ENCODE data around the gene LUZP2.

LUZP2 gene

GRCh38 chr11:24496736-24497725 is at the start of gene LUZP2:
Gene LUZP2 (plus strand): TSS chr11:24497053.
- no peak for DNase-seq (ENCODE audit: low read depth)

DNA sequence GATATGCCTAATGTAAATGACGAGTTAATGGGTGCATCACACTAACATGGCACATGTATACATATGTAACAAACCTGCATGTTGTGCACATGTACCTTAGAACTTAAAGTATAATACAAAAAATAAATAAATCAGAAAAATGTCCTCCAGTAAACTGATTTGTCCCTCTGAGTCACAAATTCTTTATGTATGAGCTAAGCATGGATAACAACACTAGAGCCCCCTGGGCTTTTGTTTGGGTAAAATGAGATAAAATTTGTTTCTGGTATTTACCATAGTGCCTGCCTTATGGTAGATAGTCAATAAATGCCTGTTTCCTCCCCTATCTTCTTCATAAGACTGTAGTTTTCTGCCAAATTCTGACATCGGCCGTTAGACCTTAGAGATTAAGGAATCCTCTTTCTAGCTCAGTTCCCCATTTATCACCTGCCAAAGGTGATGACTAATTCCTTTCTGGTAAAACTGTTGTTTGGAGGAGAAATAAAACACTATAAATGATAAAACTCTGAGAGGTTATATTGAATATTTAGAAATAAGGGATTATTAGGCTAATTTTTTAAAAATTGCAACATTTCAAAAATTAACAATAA is 43.6 kb upstream of the LUZP2 start:
- DNase-seq (ENCODE audit: low read depth): no peak

DNA sequence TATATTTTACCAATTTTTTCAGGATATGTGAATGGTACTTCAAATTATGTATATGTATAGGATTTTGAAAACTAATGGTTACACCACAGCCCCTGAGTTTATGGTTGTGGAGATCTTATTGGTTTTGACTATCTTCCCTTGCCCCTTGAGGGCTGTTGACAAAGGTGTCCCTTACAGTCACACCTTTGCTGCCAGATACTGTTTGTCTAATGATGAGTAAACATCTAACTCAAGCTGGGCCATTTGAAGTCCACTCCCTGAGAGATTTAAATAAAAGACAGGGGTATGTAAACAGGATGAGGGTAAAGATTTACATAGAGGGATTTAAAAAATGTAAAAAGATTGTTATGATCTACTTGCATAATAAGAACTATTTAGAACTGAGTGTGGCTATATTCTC is 38.9 kb upstream of the LUZP2 start:
- DNase-seq (ENCODE audit: low read depth): no peak

- DNase-seq (ENCODE audit: low read depth): no peak
Measured at GRCh38 chr11:24470431-24470830, 26.4 kb upstream of the LUZP2 start.

DNA sequence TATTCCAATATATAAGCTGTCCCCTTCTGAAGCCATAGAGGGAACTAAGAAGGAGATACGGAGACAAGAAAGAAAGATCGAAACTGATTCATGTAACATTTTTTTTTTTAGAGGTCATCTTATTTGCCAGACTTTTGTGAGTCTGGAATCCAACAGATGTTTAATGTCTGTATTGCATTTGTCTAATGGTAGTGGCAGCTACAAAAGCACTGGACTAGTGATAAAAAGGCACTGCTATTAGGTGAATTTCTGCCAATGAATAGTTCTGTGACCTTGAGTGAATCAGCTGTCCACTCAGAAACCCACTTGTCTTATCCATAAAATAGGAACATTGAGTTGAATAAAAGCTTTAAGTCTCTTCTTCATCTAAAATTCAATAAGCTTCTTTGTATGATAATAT is 25.8 kb upstream of the LUZP2 start:
- no peak for DNase-seq (ENCODE audit: low read depth)

- no peak for DNase-seq (ENCODE audit: low read depth)
Measured at GRCh38 chr11:24478718-24479117, 18.1 kb upstream of the LUZP2 start.

DNA sequence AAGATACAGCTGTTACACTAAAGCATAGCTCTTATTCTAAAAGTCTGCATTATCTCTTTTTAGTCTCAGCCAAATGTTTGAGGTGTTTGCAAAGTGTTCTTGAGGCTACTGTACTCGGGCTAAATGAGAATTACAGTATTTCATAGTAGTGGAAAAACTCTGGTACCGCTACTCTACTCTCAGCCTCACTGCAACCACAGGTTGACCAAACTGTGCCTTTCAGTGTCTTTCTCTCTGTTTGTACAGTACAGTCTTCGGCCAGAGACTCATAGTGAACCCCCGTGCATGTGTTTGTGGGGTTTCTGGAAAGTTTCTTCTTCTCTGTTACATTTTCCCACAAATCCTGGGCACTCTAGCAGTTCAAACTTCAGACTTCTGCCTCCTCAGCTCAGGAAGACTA is 7.4 kb upstream of the LUZP2 start:
- no peak for DNase-seq (ENCODE audit: low read depth)

GRCh38 chr11:24496386-24496735 is 492 bp upstream of the LUZP2 start:
- DNase-seq (ENCODE audit: low read depth): no peak

- DNase-seq (ENCODE audit: low read depth): no peak
Measured at GRCh38 chr11:24497831-24498230, 978 bp downstream of the LUZP2 start.

GRCh38 chr11:24502425-24502824 is 5.6 kb downstream of the LUZP2 start:
- DNase-seq (ENCODE audit: low read depth): no peak

DNA sequence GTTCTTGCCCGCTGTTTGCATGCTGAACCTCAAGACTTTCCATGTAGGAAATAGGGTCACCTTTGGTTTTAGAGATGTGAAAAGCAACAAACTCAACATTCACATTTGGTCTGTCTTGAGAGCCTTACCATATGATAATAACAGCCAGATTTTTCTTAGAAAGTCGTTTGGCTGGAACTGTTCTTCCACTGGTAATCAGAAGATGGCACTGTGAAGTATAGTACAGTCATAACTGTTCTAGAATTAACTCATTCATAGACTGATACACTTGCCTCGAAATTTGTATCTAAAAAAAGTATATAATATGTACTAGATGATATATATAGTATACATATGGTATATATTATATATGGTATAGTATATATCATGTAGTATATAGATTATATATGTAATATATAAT is 12.3 kb downstream of the LUZP2 start:
- no peak for DNase-seq (ENCODE audit: low read depth)

GRCh38 chr11:24511511-24511910 is 14.7 kb downstream of the LUZP2 start:
- no peak for DNase-seq (ENCODE audit: low read depth)

- DNase-seq (ENCODE audit: low read depth): no peak
Measured at GRCh38 chr11:24513479-24514218, 16.8 kb downstream of the LUZP2 start.

DNA sequence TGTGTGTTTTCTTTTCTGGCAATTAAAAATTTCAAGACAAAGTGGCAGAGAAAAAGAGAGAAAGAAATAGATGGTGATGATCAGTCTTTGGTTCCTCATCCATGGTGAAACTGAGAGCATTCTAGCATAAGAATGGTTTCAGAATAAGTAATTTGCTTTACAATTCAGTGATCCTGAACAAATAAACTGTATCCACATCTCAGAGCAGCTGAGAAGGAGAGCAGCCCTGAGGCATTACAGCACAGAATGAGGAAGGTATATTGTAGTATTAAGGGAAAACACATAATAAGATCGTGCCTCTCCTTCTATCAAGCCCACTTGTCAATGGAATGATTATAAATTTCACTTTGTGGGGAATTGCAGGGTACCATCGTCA is 17.4 kb downstream of the LUZP2 start:
- DNase-seq (ENCODE audit: low read depth): no peak

- DNase-seq (ENCODE audit: low read depth): no peak
Measured at GRCh38 chr11:24515632-24516031, 18.8 kb downstream of the LUZP2 start.

DNA sequence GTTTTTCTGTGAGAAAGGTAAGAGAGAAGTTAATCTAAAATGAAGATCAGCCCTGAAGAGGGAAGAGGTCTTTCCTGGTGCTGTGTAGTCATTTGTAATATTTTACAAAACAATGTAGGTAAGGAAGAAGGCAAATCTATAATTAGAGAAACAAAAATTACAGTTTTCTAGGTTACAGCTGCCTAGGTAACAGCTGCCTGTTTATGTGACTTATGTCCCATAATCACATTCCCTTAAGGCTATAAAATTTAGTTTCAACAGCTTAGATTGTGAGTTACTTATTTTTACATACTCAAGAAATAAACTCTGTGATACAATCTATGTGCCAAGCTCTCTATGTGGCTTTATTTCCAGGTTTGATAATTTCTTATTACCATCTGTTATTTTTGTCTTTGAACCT is 19.8 kb downstream of the LUZP2 start:
- no peak for DNase-seq (ENCODE audit: low read depth)

DNA sequence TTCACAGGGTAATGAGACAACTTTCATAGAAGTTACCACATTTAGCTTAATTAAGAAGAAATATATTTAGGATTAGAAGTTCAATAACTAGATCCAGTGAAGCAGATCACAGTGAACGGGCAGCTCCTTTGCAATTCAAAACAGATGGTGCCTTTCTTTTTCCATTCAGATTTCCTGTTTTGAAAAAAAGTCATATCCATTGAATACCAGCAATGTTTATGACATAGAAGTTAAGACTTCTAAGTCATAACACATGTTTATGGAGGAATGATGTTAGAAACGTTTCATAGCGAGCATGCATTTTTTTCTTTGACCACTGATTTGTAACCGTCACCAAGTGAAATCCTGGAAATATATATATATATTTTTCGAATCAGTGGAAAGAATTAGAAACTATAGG is 24.7 kb downstream of the LUZP2 start:
- no peak for DNase-seq (ENCODE audit: low read depth)

DNA sequence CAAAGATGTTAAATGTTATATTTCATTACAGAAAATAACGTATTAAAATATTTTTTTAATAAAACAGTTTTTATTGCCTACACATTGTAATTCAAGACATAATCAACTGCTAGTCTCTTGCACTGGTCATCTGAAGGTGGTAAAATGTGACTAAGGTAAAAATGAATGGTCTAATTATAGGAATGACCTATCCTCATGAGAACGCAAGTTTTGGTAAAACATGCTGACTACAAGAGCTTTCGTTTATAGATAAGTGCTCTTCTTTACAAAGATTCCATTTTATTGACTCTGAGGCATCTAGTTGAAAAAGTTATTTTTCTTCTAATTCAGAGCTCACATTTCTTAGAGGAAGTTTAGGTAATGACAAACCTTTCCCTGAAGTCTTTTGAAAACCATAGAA is 27.3 kb downstream of the LUZP2 start:
- no peak for DNase-seq (ENCODE audit: low read depth)

DNA sequence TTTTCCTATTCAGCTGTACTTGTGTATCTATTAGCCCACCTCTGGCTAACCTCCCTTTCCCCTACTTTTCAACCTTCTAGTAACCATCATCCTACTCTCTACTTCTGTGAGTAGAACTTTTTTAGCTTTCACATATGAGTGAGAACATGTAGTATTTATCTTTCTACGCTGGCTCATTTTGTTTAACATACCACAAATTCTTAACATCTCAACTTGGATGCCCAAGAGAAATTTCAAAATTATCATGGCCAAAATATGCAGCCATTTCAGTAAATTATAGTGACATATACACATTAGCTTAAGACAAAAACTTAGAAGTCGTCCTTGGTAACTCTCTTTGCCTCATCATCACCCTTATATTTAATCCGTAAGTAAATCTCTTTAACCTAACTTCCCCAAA is 34.7 kb downstream of the LUZP2 start:
- no peak for DNase-seq (ENCODE audit: low read depth)

- DNase-seq (ENCODE audit: low read depth): no peak
Measured at GRCh38 chr11:24543771-24544170, 46.9 kb downstream of the LUZP2 start.

GRCh38 chr11:24556693-24557092 is 59.8 kb downstream of the LUZP2 start:
- no peak for DNase-seq (ENCODE audit: low read depth)

DNA sequence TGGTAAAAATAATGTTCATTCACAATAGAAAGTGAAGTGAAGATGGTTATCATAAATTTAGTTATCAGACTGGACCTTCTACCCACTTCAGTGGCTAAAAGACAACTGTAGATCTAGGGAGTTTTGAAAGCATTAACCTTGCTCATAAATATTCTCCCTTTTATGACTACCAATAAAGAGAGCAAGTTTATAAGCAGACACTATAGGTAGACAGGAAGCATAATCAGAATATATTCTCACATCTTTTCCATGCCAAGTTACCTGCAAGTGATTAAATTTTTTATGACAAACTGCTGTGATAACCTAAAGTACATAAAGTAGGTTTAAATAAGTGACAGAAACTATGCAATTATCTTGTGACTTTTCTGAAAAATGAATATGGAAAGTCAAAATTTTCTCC is 62.5 kb downstream of the LUZP2 start:
- DNase-seq (ENCODE audit: low read depth): no peak

GRCh38 chr11:24560324-24560723 is 63.5 kb downstream of the LUZP2 start:
- no peak for DNase-seq (ENCODE audit: low read depth)

Measured in stimulated activated CD4-positive, alpha-beta T cell treated with anti-CD3 and anti-CD28 coated beads, Interleukin-2, amount 100 ng/mL, for 4 hours (primary cell).